Stimulated activated CD8-positive, alpha-beta memory T cell treated with anti-CD3 and anti-CD28 coated beads, Interleukin-12 subunit alpha, Interleukin-12 subunit beta, amount 100 ng/mL, for 24 hours (primary cell): ENCODE measurements around the gene RMDN2.
"Not testable (repeated sequence)": the region's sequence is repeated elsewhere in the genome, so short reads cannot be mapped to it uniquely, and the experiment has no call there.

Experiments
- DNase-seq: peaks from one replicate; pipeline ENCODE4 v3.0.0-alpha.2; 2020; ENCODE audit errors: extremely low read depth

RMDN2 gene

GRCh38 chr2:37992601-37993000, 67.5 kb downstream of the RMDN2 start:
- no peak for DNase-seq

- no peak for DNase-seq
Measured at GRCh38 chr2:37993143-37993542, 68.1 kb downstream of the RMDN2 start.

- no peak for DNase-seq
Measured at GRCh38 chr2:37997629-37998028, 72.5 kb downstream of the RMDN2 start.

- DNase-seq = no peak
Measured at GRCh38 chr2:38000485-38001222, 75.6 kb downstream of the RMDN2 start.

GRCh38 chr2:38010187-38010586, 85.1 kb downstream of the RMDN2 start:
- not testable (repeated sequence) for DNase-seq

- DNase-seq = no peak
Measured at GRCh38 chr2:38010995-38011394, 85.9 kb downstream of the RMDN2 start.

- DNase-seq = no peak
Measured at GRCh38 chr2:38013158-38013752, 88.2 kb downstream of the RMDN2 start.

- DNase-seq = no peak
Measured at GRCh38 chr2:38016219-38016618, 91.1 kb downstream of the RMDN2 start.

- DNase-seq = no peak
Measured at GRCh38 chr2:38017836-38018235, 92.7 kb downstream of the RMDN2 start.

GRCh38 chr2:38020359-38021069, 95.4 kb downstream of the RMDN2 start:
- not testable (repeated sequence) for DNase-seq

GRCh38 chr2:38021589-38021988, 96.5 kb downstream of the RMDN2 start:
- DNase-seq = no peak

GRCh38 chr2:38026846-38027245, 101.8 kb downstream of the RMDN2 start:
- no peak for DNase-seq

GRCh38 chr2:38028829-38029228, 103.7 kb downstream of the RMDN2 start:
- DNase-seq = no peak

GRCh38 chr2:38029512-38029911, 104.4 kb downstream of the RMDN2 start:
- no peak for DNase-seq

- no peak for DNase-seq
Measured at GRCh38 chr2:38030635-38031355, 105.7 kb downstream of the RMDN2 start.

- DNase-seq = no peak
Measured at GRCh38 chr2:38032946-38033345, 107.9 kb downstream of the RMDN2 start.

- no peak for DNase-seq
Measured at GRCh38 chr2:38033646-38034045, 108.6 kb downstream of the RMDN2 start.

- no peak for DNase-seq
Measured at GRCh38 chr2:38035968-38036367, 110.9 kb downstream of the RMDN2 start.

- DNase-seq = no peak
Measured at GRCh38 chr2:38037325-38037724, 112.2 kb downstream of the RMDN2 start.

GRCh38 chr2:38037757-38038621, 112.9 kb downstream of the RMDN2 start:
- DNase-seq = no peak

GRCh38 chr2:38038682-38039081, 113.6 kb downstream of the RMDN2 start:
- DNase-seq = no peak
